Glutamatergic neuron (in vitro differentiated cells): ENCODE results near the gene SPRTN. TPM values are rescaled to one million over a fixed set of nuclear protein-coding genes. Genes with fewer than 3 reads are reported as not detected.

ENCODE experiments used
- DNase-seq: peaks from one replicate; pipeline ENCODE4 v3.0.0; 2022
- H3K27ac Mint-ChIP-seq: one replicate; pipeline ENCODE4 v1.8.0; 2020; ENCODE audit warnings: mild to moderate bottlenecking, mixed read lengths, inconsistent platforms; ENCODE audit not compliant: unreplicated experiment
- H3K27me3 Mint-ChIP-seq: one replicate; pipeline ENCODE4 v1.8.0; 2020; ENCODE audit warnings: mild to moderate bottlenecking, moderate library complexity, mixed read lengths, inconsistent platforms; ENCODE audit not compliant: unreplicated experiment
- H3K36me3 Mint-ChIP-seq: one replicate; pipeline ENCODE4 v1.8.0; 2020; ENCODE audit warnings: mild to moderate bottlenecking, mixed read lengths, inconsistent platforms; ENCODE audit not compliant: unreplicated experiment
- H3K4me1 Mint-ChIP-seq: one replicate; pipeline ENCODE4 v1.8.0; 2020; ENCODE audit warnings: mild to moderate bottlenecking, low read depth, mixed read lengths, inconsistent platforms; ENCODE audit not compliant: unreplicated experiment
- H3K4me3 Mint-ChIP-seq: one replicate; pipeline ENCODE4 v1.8.0; 2020; ENCODE audit warnings: mild to moderate bottlenecking, mixed read lengths, inconsistent platforms; ENCODE audit not compliant: unreplicated experiment
- H3K9me3 Mint-ChIP-seq: one replicate; pipeline ENCODE4 v1.8.0; 2020; ENCODE audit warnings: mild to moderate bottlenecking, moderate library complexity, mixed read lengths, inconsistent platforms; ENCODE audit not compliant: unreplicated experiment
- total RNA-seq: library from RNA; stranded (reverse); fragmentation: NEBNext Ultra II Directional; extraction: Animal tissue kit (Norgen Biotek cat#: 25700); gene quantifications from one replicate; pipeline ENCODE4 v1.2.1, GENCODE V29; 2021; ENCODE audit not compliant: unreplicated experiment
- TF ChIP-seq, protein P1 (sequence below): fragments of 200-600 bp; sonication (generic); IDR thresholded peaks from one replicate; pipeline ENCODE4 v1.5.0; 2021; ENCODE audit not compliant: partially characterized antibody, unreplicated experiment

Gene SPRTN
- total RNA-seq, 1 donor from 2014 or later: 21.4 TPM

DNA sequence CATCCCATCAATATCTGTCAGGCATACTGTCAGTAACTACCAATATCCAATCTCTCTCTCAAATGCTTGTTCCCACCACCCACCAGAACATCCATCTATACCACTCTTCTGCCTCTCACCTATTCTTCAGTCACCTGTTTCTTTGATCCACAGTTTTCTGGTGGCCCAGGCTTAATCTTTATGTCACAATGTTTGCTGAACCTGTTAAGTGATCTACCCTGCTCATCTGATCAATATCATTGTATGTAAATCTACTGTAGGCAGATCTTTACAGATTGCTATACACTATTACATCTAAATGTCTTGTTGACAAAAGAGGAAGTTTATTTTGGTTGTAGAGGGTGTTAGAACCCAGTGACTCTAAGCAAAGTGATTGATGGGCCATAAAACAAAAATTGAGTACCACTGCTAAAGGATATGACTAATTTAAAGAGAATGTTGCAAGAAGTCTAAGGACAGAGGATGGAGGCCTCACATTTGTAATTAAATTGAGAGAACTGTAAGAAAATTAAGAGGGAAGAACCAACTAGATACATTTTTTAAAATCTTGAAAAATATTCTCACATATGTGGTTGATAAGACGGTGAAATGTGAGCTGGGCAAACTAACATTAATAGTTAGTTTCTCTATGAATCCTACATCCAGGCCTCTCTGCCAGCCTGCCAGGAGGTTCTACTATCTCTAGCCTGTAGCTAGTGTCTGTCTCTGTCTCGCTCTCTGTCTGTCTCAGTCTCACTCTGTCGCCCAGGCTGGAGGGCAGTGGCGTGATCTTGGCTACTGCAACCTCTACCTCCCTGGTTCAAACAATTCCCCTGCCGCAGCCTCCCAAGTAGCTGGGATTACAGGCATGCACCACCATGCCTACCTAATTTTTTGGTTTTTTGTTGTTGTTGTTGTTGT, 49.9 kb downstream of the SPRTN start:
- Mint-ChIP-seq H3K4me1 (no peaks in the 10 kb centered on the region), H3K9me3 (no peaks in the 10 kb centered on the region), H3K27ac (no peak overlapping the region), H3K4me3 (no peak overlapping the region), H3K27me3 (peaks cover 1% of the 10 kb centered on the region), H3K36me3 (no peaks in the 10 kb centered on the region)
- DNase-seq: no peak
- TF ChIP-seq, protein P1, sequence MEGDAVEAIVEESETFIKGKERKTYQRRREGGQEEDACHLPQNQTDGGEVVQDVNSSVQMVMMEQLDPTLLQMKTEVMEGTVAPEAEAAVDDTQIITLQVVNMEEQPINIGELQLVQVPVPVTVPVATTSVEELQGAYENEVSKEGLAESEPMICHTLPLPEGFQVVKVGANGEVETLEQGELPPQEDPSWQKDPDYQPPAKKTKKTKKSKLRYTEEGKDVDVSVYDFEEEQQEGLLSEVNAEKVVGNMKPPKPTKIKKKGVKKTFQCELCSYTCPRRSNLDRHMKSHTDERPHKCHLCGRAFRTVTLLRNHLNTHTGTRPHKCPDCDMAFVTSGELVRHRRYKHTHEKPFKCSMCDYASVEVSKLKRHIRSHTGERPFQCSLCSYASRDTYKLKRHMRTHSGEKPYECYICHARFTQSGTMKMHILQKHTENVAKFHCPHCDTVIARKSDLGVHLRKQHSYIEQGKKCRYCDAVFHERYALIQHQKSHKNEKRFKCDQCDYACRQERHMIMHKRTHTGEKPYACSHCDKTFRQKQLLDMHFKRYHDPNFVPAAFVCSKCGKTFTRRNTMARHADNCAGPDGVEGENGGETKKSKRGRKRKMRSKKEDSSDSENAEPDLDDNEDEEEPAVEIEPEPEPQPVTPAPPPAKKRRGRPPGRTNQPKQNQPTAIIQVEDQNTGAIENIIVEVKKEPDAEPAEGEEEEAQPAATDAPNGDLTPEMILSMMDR: no peak

DNA sequence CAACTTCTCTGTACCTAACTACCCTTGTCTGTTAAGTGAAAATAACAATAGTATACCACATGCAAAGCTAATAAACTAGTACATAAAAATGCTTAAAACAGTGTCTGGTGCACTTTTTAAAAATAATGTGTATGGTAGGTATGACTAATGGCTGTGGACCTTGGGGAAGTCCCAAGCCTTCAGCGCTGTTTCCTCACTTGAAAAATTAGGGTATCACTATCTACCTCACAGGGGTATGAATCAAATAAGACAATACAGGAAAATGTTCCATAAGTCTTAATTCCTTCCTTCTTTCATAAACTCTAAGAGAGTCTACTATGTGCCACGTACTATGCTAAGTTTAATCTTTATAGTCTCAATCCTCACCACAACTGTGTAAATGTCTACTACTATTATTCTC, 52.0 kb downstream of the SPRTN start:
- no peaks in the 10 kb centered on the region for H3K36me3 Mint-ChIP-seq
- H3K4me1 Mint-ChIP-seq: no peaks in the 10 kb centered on the region
- no peak for DNase-seq
- TF ChIP-seq, protein P1: no peak
- no peaks in the 10 kb centered on the region for H3K9me3 Mint-ChIP-seq
- H3K27ac Mint-ChIP-seq: no peak overlapping the region
- H3K4me3 Mint-ChIP-seq: no peak overlapping the region
- H3K27me3 Mint-ChIP-seq: peaks cover 1% of the 10 kb centered on the region

DNA sequence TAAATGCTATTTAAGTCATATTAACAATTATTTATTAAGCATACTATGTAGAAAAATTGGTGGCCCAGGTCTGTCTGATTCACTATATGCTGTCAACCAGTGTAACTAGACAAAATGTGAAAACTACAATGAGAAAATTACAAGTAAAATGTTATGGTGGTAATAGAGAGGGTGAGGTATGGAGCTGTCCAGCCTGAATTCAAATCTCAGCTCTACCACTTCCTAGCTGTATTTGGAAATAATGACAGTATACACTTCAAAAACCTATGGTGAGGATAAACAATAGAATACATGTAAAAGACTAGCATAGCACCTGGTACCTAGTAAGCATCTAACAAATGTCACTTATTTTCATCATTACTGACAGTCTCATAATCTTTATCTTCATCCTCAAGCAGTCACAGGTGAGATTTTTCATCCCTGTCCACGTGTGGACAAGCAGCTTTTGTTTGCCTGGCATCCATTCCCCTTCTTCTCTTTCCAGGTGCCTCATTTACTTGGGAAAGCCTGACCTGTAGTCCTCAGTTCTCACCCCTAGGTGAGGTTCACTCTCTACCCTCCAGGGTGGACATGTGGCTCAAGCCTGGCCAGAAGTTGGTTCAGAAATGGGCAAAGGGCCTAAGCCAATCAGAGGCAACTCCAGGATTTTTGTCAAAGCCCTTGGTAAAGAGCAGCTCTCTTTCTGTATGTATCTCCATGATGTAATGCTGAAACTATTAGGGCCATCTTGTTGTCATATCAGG, 54.5 kb downstream of the SPRTN start:
- Mint-ChIP-seq H3K27ac (no peak overlapping the region), H3K27me3 (peaks cover 1% of the 10 kb centered on the region), H3K4me1 (no peaks in the 10 kb centered on the region), H3K36me3 (no peaks in the 10 kb centered on the region), H3K4me3 (no peak overlapping the region), H3K9me3 (no peaks in the 10 kb centered on the region)
- no peak for DNase-seq
- TF ChIP-seq, protein P1: no peak

DNA sequence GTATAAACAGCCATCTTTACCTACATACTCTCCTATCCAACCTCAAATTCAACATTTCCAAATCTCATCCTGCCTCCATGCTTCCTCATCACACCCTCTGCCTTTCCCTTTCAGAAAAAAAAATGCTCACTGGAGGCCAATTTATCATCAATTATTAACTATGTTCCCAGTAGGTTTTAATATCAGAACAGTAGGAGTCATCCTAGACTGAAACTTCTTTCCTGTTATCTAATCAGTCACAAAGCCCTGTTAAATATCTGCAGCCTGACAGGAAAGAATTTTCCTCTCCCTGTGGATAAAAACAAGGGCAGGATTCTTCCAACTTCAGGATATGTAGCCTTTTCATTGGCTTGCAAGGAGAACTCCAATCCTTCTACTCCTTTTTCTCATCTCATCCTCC, 55.6 kb downstream of the SPRTN start:
- DNase-seq: no peak
- TF ChIP-seq, protein P1: no peak
- H3K36me3 Mint-ChIP-seq: no peaks in the 10 kb centered on the region
- H3K9me3 Mint-ChIP-seq: no peaks in the 10 kb centered on the region
- H3K27ac Mint-ChIP-seq: no peak overlapping the region
- H3K27me3 Mint-ChIP-seq: peaks cover 1% of the 10 kb centered on the region
- H3K4me1 Mint-ChIP-seq: no peaks in the 10 kb centered on the region
- no peak overlapping the region for H3K4me3 Mint-ChIP-seq
